ENCODE data around the gene SLC26A1. TPM values are rescaled to one million over a fixed set of nuclear protein-coding genes. Genes with fewer than 3 reads are reported as not detected.
A peak's percentile ranks its signal among the peaks of the same experiment; 100 is the strongest.

Gene SLC26A1
- total RNA-seq, 2 experiments from 2014 or later = 0.25 to 0.65 TPM

GRCh38 chr4:995311-996026 is 2.3 kb upstream of the SLC26A1 start:
- Mint-ChIP-seq H3K27ac (no peak overlapping the region), H3K36me3 (no peaks in the 10 kb centered on the region), H3K4me3 (no peak overlapping the region), H3K9me3 (no peaks in the 10 kb centered on the region), H3K4me1 (no peaks in the 10 kb centered on the region), H3K27me3 (peaks cover 24% of the 10 kb centered on the region)
- POLR2A ChIA-PET = no interaction called here
- DNase-seq (no peak), ATAC-seq (ENCODE audit: low read depth) (no peak)

GRCh38 chr4:992297-993110 is 700 bp downstream of the SLC26A1 start:
- Mint-ChIP-seq H3K27me3 (peaks cover 7% of the 10 kb centered on the region), H3K27ac (no peak overlapping the region), H3K4me1 (no peaks in the 10 kb centered on the region), H3K4me3 (no peak overlapping the region), H3K36me3 (no peaks in the 10 kb centered on the region), H3K9me3 (no peaks in the 10 kb centered on the region)
- POLR2A ChIA-PET = no interaction called here
- ATAC-seq (ENCODE audit: low read depth) (no peak), DNase-seq (no peak)

- ATAC-seq (ENCODE audit: low read depth) (no peak), DNase-seq (no peak)
- no peak overlapping the region for H3K4me3 Mint-ChIP-seq
- POLR2A ChIA-PET = no interaction called here
- H3K27me3 Mint-ChIP-seq = peaks cover 3% of the 10 kb centered on the region
- no peaks in the 10 kb centered on the region for H3K36me3 Mint-ChIP-seq
- H3K27ac Mint-ChIP-seq = no peak overlapping the region
- no peaks in the 10 kb centered on the region for H3K9me3 Mint-ChIP-seq
- H3K4me1 Mint-ChIP-seq = no peaks in the 10 kb centered on the region
Measured at GRCh38 chr4:991451-992296, 1.5 kb downstream of the SLC26A1 start.

GRCh38 chr4:990746-991367 is 2.3 kb downstream of the SLC26A1 start:
- H3K36me3 Mint-ChIP-seq = no peaks in the 10 kb centered on the region
- POLR2A ChIA-PET = no interaction called here
- H3K9me3 Mint-ChIP-seq = no peaks in the 10 kb centered on the region
- H3K4me3 Mint-ChIP-seq = no peak overlapping the region
- DNase-seq = no peak
- no peak for ATAC-seq (ENCODE audit: low read depth)
- no peaks in the 10 kb centered on the region for H3K27me3 Mint-ChIP-seq
- peaks cover 2% of the 10 kb centered on the region for H3K4me1 Mint-ChIP-seq
- no peak overlapping the region for H3K27ac Mint-ChIP-seq

GRCh38 chr4:989722-990471 is 3.3 kb downstream of the SLC26A1 start:
- POLR2A ChIA-PET = no interaction called here
- Mint-ChIP-seq H3K9me3 (no peaks in the 10 kb centered on the region), H3K4me1 (peaks cover 10% of the 10 kb centered on the region), H3K27ac (no peak overlapping the region), H3K4me3 (no peak overlapping the region), H3K36me3 (no peaks in the 10 kb centered on the region), H3K27me3 (no peaks in the 10 kb centered on the region)
- no peak for ATAC-seq (ENCODE audit: low read depth)
- DNase-seq = no peak

GRCh38 chr4:988726-989721 is 4.2 kb downstream of the SLC26A1 start:
- POLR2A ChIA-PET = interaction anchor here (2.0 kb wide), 1 partner anchor 57 kb away, joined by 8 read pairs; the partner anchor contains the start of genes GAK and TMEM175
- Mint-ChIP-seq H3K9me3 (no peaks in the 10 kb centered on the region), H3K27ac (no peak overlapping the region), H3K4me3 (no peak overlapping the region), H3K27me3 (no peaks in the 10 kb centered on the region), H3K36me3 (no peaks in the 10 kb centered on the region), H3K4me1 (peaks cover 12% of the 10 kb centered on the region)
- DNase-seq (no peak), ATAC-seq (ENCODE audit: low read depth) (no peak)

- Mint-ChIP-seq H3K4me3 (peak overlapping the region; percentile 76), H3K9me3 (no peaks in the 10 kb centered on the region), H3K27ac (peak overlapping the region; percentile 56), H3K36me3 (no peaks in the 10 kb centered on the region), H3K4me1 (peaks cover 12% of the 10 kb centered on the region), H3K27me3 (no peaks in the 10 kb centered on the region)
- DNase-seq (no peak), ATAC-seq (ENCODE audit: low read depth) (no peak)
- POLR2A ChIA-PET = interaction anchor here (0.8 to 2.0 kb wide), 7 partner anchors 22 to 245 kb away, joined by 3 to 8 read pairs (median 5); partner anchors contain the start of genes GAK and TMEM175
Measured at GRCh38 chr4:987624-988513, 5.3 kb downstream of the SLC26A1 start.

GRCh38 chr4:986879-987623 is 6.2 kb downstream of the SLC26A1 start, which contains the start of gene IDUA:
Gene IDUA (plus strand): TSS chr4:987044. CDS start chr4:987085, 41 bp downstream.
- DNase-seq (peak; percentile 90), ATAC-seq (ENCODE audit: low read depth) (peak; percentile 86)
- peak within 1 kb of the TSS; percentile 90 for H3K27ac Mint-ChIP-seq
- POLR2A ChIA-PET = interaction anchor here (0.8 to 2.0 kb wide), 8 partner anchors 22 to 244 kb away, joined by 3 to 8 read pairs (median 5); partner anchors contain the start of genes GAK and TMEM175
- no peaks in the 10 kb centered on the region for H3K27me3 Mint-ChIP-seq
- peak within 1 kb of the TSS; percentile 95 for H3K4me3 Mint-ChIP-seq
- no peaks in the 10 kb centered on the region for H3K36me3 Mint-ChIP-seq
- no peaks in the 10 kb centered on the region for H3K9me3 Mint-ChIP-seq
- H3K4me1 Mint-ChIP-seq = peaks cover 12% of the 10 kb centered on the region

- Mint-ChIP-seq H3K4me3 (peak overlapping the region; percentile 95), H3K36me3 (no peaks in the 10 kb centered on the region), H3K27ac (peak overlapping the region; percentile 90), H3K9me3 (no peaks in the 10 kb centered on the region), H3K4me1 (peaks cover 12% of the 10 kb centered on the region), H3K27me3 (no peaks in the 10 kb centered on the region)
- DNase-seq (no peak), ATAC-seq (ENCODE audit: low read depth) (peak; percentile 13)
- POLR2A ChIA-PET = interaction anchor here (1.0 to 2.0 kb wide), 6 partner anchors 23 to 244 kb away, joined by 3 to 8 read pairs (median 6); partner anchors contain the start of genes GAK and TMEM175
Measured at GRCh38 chr4:986428-986878, 6.8 kb downstream of the SLC26A1 start.

Data from activated naive CD8-positive, alpha-beta T cell treated with anti-CD3 and anti-CD28 coated beads, Interleukin-2, amount 10 ng/mL, durations not matched to agents 7 days and 5 days (primary cell).